ENCODE data around the gene PIGK. TPM values are rescaled to one million over a fixed set of nuclear protein-coding genes. Genes with fewer than 3 reads are reported as not detected.

The PIGK gene
- total RNA-seq (10 to 100 TPM; 15.6 to 16.6 TPM), total RNA-seq (33.6 to 35.3 reads per million in 2 donors)

GRCh38 chr1:77219166-77219887 lies at the start of gene PIGK:
TSS of gene PIGK (minus strand) at chr1:77219430. CDS start at chr1:77219402, 28 bp downstream.
- no peaks in the 10 kb centered on the region for H3K9me3 ChIP-seq (ENCODE audit: control insufficient read depth, low read length, poor library complexity, severe bottlenecking)
- ATAC-seq, result peak; percentile 99
- Mint-ChIP-seq H3K4me3 (peak within 1 kb of the TSS; percentile 95), H3K4me1 (peaks cover 44% of the 10 kb centered on the region), H3K27ac (peak within 1 kb of the TSS; percentile 97), H3K27me3 (no peaks in the 10 kb centered on the region), H3K36me3 (ENCODE audit: low read depth) (peaks cover 6% of the 10 kb centered on the region)
- peak; percentile 70 to 76 (median 73) for DNase-seq

DNA sequence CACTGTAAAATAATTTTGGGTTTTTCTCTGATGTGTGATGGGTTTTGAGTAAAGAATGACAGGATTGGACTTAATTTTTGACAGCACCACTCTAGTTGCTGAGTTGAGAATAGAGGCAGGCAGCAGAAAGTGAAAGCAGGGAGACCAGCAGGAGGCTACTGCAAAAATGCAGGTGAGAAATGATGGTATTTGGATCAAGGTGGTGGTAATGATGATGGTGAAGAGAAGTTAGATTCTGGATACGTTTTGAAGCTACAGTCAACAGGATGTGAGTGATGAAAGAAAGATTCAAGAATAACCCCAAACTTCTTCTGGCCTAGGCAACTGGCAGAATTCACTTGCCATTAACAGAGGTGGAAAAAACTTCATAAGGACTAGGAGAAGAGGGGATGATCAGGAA lies 47.8 kb upstream of the PIGK start:
- no peak for ATAC-seq
- DNase-seq, result no peak
- Mint-ChIP-seq H3K27me3 (peaks cover 18% of the 10 kb centered on the region), H3K27ac (no peak overlapping the region), H3K4me1 (peaks cover 3% of the 10 kb centered on the region), H3K36me3 (ENCODE audit: low read depth) (no peaks in the 10 kb centered on the region), H3K4me3 (no peak overlapping the region)
- no peaks in the 10 kb centered on the region for H3K9me3 ChIP-seq (ENCODE audit: control insufficient read depth, low read length, poor library complexity, severe bottlenecking)

DNA sequence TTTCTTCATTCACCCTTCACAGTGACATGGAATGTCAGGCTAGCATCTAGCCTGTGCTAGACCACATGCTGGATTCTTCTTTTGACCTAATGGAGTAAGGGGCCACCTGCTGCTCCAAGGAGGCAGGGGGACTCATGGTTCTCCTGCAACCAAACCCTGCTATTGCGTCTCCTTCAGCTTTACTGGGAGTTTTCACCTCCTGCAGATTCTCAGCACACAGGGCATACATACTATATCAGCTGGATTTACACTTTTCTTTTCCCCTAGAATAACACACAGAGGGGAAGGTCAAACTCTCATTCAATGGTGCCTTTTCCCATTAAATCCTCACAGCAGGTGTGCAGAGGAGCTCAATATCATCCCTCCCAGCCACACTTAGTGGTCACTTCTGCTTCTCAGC lies 46.0 kb upstream of the PIGK start:
- Mint-ChIP-seq H3K4me3 (no peak overlapping the region), H3K27ac (no peak overlapping the region), H3K36me3 (ENCODE audit: low read depth) (no peaks in the 10 kb centered on the region), H3K4me1 (no peaks in the 10 kb centered on the region), H3K27me3 (peaks cover 2% of the 10 kb centered on the region)
- no peak for DNase-seq
- no peaks in the 10 kb centered on the region for H3K9me3 ChIP-seq (ENCODE audit: control insufficient read depth, low read length, poor library complexity, severe bottlenecking)
- ATAC-seq, result no peak

DNA sequence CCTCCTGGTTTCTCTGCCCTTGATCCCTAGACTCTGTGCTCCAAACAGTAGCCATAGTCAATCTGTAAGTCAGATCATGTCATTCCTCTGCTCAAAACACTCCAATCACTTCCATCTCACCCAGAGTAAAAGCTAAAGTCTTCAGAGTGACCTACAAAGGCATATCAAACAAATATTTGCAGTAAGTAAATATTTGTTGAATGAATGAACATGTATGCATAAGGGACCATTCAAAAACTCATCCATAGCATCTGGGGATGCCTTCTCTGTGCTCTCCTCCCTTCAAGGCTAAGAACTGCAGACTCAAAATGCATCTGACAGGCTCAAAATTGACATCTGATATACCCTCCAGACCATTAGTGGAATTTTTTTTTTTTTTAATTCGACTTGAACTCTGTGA lies 44.5 kb upstream of the PIGK start:
- no peak overlapping the region for H3K27ac Mint-ChIP-seq
- H3K36me3 Mint-ChIP-seq (ENCODE audit: low read depth), result no peaks in the 10 kb centered on the region
- H3K9me3 ChIP-seq (ENCODE audit: control insufficient read depth, low read length, poor library complexity, severe bottlenecking), result no peaks in the 10 kb centered on the region
- ATAC-seq (no peak), DNase-seq (no peak)
- H3K4me1 Mint-ChIP-seq, result no peaks in the 10 kb centered on the region
- no peak overlapping the region for H3K4me3 Mint-ChIP-seq
- H3K27me3 Mint-ChIP-seq, result no peaks in the 10 kb centered on the region

- Mint-ChIP-seq H3K4me1 (no peaks in the 10 kb centered on the region), H3K4me3 (no peak overlapping the region), H3K27me3 (no peaks in the 10 kb centered on the region), H3K36me3 (ENCODE audit: low read depth) (no peaks in the 10 kb centered on the region), H3K27ac (no peak overlapping the region)
- H3K9me3 ChIP-seq (ENCODE audit: control insufficient read depth, low read length, poor library complexity, severe bottlenecking), result peaks cover 3% of the 10 kb centered on the region
- DNase-seq (no peak), ATAC-seq (no peak)
Measured at GRCh38 chr1:77253211-77253610, 34.0 kb upstream of the PIGK start.

DNA sequence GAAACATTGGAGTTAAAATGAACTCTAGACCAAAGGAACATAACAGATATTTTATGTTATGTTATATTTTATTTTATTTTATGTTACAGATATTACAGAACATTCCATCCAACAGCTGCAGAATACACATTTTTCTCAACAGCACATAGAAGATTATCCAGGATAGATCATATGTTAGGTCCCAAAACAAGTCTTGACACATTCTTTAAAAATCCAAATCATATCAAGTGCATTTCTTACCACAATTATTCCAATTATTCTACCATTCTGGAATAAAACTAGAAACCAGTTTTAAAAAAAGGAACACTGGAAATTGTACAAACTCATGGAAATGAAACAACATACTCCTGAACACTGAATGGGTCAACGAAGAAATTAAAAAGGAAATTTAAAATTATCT lies 30.9 kb upstream of the PIGK start:
- peaks cover 6% of the 10 kb centered on the region for H3K9me3 ChIP-seq (ENCODE audit: control insufficient read depth, low read length, poor library complexity, severe bottlenecking)
- ATAC-seq (no peak), DNase-seq (no peak)
- Mint-ChIP-seq H3K27me3 (no peaks in the 10 kb centered on the region), H3K27ac (no peak overlapping the region), H3K36me3 (ENCODE audit: low read depth) (no peaks in the 10 kb centered on the region), H3K4me1 (no peaks in the 10 kb centered on the region), H3K4me3 (no peak overlapping the region)

DNA sequence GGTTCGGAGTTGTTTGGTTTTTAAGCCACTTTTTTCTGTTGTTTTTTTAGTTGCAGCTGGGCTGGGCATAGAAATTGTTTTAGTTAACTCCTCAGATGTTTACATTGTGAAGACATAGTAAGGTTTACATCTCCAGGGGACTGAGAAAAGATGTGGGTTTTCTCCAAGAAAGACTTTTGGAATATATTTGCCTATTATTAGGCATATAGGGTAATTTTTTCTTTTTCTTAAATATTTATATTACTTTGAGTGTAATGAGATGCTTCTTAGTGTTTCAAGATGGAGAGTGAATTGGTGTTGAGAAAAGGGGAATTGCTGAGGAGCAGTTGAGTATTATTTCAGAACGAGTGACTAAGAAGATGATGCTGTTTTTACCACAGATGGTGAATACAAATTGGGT lies 26.6 kb upstream of the PIGK start:
- Mint-ChIP-seq H3K4me1 (no peaks in the 10 kb centered on the region), H3K36me3 (ENCODE audit: low read depth) (peaks cover 2% of the 10 kb centered on the region)
- ATAC-seq, result no peak

DNA sequence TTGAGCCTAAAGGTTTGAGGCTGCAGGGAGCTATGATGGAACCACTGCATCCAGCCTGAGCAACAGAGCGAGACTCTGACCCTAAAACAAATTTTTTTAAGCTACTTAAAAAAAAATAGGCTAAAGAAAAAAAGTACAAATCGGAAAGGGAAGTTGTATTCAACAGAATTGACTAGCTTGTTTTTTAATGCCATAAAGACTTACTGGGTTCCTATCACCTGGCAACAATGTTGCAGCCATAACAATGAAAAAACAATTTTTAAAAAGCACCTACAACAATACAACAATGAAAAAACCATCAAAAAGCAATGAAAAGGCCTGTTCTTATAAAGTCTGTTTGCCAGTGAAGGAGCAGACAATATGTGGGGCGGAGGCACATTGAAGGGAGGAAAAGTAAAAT lies 20.1 kb upstream of the PIGK start:
- ATAC-seq (no peak), DNase-seq (no peak)
- H3K4me3 Mint-ChIP-seq, result peak overlapping the region; percentile 32
- peaks cover 2% of the 10 kb centered on the region for H3K36me3 Mint-ChIP-seq (ENCODE audit: low read depth)
- H3K4me1 Mint-ChIP-seq, result no peaks in the 10 kb centered on the region
- H3K27ac Mint-ChIP-seq, result no peak overlapping the region
- peaks cover 9% of the 10 kb centered on the region for H3K27me3 Mint-ChIP-seq
- no peaks in the 10 kb centered on the region for H3K9me3 ChIP-seq (ENCODE audit: control insufficient read depth, low read length, poor library complexity, severe bottlenecking)

More for the DNA sequence above, 26.6 kb upstream of the PIGK start:
- Mint-ChIP-seq H3K4me3 (no peak overlapping the region), H3K27ac (no peak overlapping the region), H3K27me3 (no peaks in the 10 kb centered on the region)
- peaks cover 4% of the 10 kb centered on the region for H3K9me3 ChIP-seq (ENCODE audit: control insufficient read depth, low read length, poor library complexity, severe bottlenecking)
- no peak for DNase-seq

- H3K36me3 Mint-ChIP-seq (ENCODE audit: low read depth), result peaks cover 2% of the 10 kb centered on the region
- no peak overlapping the region for H3K4me3 Mint-ChIP-seq
- peaks cover 9% of the 10 kb centered on the region for H3K27me3 Mint-ChIP-seq
- H3K9me3 ChIP-seq (ENCODE audit: control insufficient read depth, low read length, poor library complexity, severe bottlenecking), result no peaks in the 10 kb centered on the region
- ATAC-seq (no peak), DNase-seq (no peak)
- H3K4me1 Mint-ChIP-seq, result no peaks in the 10 kb centered on the region
- H3K27ac Mint-ChIP-seq, result no peak overlapping the region
Measured at GRCh38 chr1:77238462-77238861, 19.2 kb upstream of the PIGK start.

- H3K9me3 ChIP-seq (ENCODE audit: control insufficient read depth, low read length, poor library complexity, severe bottlenecking), result no peaks in the 10 kb centered on the region
- no peak overlapping the region for H3K27ac Mint-ChIP-seq
- no peak overlapping the region for H3K4me3 Mint-ChIP-seq
- no peaks in the 10 kb centered on the region for H3K36me3 Mint-ChIP-seq (ENCODE audit: low read depth)
- H3K4me1 Mint-ChIP-seq, result no peaks in the 10 kb centered on the region
- peaks cover 5% of the 10 kb centered on the region for H3K27me3 Mint-ChIP-seq
- ATAC-seq (no peak), DNase-seq (no peak)
Measured at GRCh38 chr1:77234943-77235342, 15.7 kb upstream of the PIGK start.

DNA sequence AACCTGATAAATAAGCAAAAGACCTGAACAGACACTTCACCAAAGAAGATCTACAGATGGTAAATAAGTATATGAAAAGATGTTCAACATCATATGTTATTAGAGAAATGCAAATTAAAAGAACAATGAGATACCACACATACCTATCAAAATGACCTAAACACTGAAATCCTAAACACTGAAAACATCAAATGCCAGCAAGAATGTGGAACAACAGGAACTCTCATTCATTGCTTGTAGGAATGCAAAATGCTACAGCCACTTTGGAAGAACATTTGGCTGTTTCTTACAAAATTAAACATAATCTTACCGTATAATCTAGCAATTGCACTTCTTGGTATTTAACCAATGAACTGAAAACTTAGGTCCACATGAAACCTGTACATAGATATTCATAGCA lies 14.9 kb upstream of the PIGK start:
- H3K4me3 Mint-ChIP-seq, result no peak overlapping the region
- no peaks in the 10 kb centered on the region for H3K36me3 Mint-ChIP-seq (ENCODE audit: low read depth)
- peaks cover 5% of the 10 kb centered on the region for H3K27me3 Mint-ChIP-seq
- H3K9me3 ChIP-seq (ENCODE audit: control insufficient read depth, low read length, poor library complexity, severe bottlenecking), result no peaks in the 10 kb centered on the region
- H3K27ac Mint-ChIP-seq, result no peak overlapping the region
- ATAC-seq (no peak), DNase-seq (no peak)
- H3K4me1 Mint-ChIP-seq, result no peaks in the 10 kb centered on the region

GRCh38 chr1:77232829-77233228 lies 13.6 kb upstream of the PIGK start:
- Mint-ChIP-seq H3K27me3 (no peaks in the 10 kb centered on the region), H3K4me3 (no peak overlapping the region), H3K4me1 (no peaks in the 10 kb centered on the region), H3K36me3 (ENCODE audit: low read depth) (no peaks in the 10 kb centered on the region), H3K27ac (no peak overlapping the region)
- no peak for ATAC-seq
- no peaks in the 10 kb centered on the region for H3K9me3 ChIP-seq (ENCODE audit: control insufficient read depth, low read length, poor library complexity, severe bottlenecking)
- no peak for DNase-seq

DNA sequence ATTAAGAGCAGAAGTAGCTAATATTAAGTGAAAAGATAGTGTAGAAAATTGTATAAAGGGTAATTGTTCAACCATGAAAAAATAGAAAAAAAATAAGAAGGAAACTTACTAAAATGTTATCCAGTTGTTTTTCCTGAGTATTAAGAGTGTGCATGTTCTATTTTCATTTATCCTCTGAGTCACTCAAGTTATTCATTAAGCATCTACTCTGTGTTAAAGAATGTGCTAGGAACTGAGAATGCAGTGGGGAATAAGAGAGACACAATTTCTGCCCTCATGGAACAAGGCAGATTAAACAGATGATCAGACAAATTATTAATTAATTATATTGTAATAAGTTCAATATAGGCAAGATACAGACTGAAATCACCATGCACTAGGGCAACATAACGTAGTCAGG lies 10.8 kb upstream of the PIGK start:
- ATAC-seq (no peak), DNase-seq (no peak)
- no peaks in the 10 kb centered on the region for H3K36me3 Mint-ChIP-seq (ENCODE audit: low read depth)
- H3K4me1 Mint-ChIP-seq, result no peaks in the 10 kb centered on the region
- no peaks in the 10 kb centered on the region for H3K27me3 Mint-ChIP-seq
- no peak overlapping the region for H3K4me3 Mint-ChIP-seq
- H3K9me3 ChIP-seq (ENCODE audit: control insufficient read depth, low read length, poor library complexity, severe bottlenecking), result no peaks in the 10 kb centered on the region
- H3K27ac Mint-ChIP-seq, result no peak overlapping the region

GRCh38 chr1:77228836-77229235 lies 9.6 kb upstream of the PIGK start:
- no peak overlapping the region for H3K4me3 Mint-ChIP-seq
- no peaks in the 10 kb centered on the region for H3K4me1 Mint-ChIP-seq
- ATAC-seq (no peak), DNase-seq (no peak)
- H3K36me3 Mint-ChIP-seq (ENCODE audit: low read depth), result no peaks in the 10 kb centered on the region
- no peaks in the 10 kb centered on the region for H3K9me3 ChIP-seq (ENCODE audit: control insufficient read depth, low read length, poor library complexity, severe bottlenecking)
- no peaks in the 10 kb centered on the region for H3K27me3 Mint-ChIP-seq
- H3K27ac Mint-ChIP-seq, result no peak overlapping the region
